ENCODE measurements around the gene CCDC174.

CCDC174 gene

GRCh38 chr3:14703791-14704190 is 52.2 kb downstream of the CCDC174 start:
- DNase-seq: no peak

GRCh38 chr3:14706096-14706495 is 54.5 kb downstream of the CCDC174 start:
- no peak for DNase-seq

DNA sequence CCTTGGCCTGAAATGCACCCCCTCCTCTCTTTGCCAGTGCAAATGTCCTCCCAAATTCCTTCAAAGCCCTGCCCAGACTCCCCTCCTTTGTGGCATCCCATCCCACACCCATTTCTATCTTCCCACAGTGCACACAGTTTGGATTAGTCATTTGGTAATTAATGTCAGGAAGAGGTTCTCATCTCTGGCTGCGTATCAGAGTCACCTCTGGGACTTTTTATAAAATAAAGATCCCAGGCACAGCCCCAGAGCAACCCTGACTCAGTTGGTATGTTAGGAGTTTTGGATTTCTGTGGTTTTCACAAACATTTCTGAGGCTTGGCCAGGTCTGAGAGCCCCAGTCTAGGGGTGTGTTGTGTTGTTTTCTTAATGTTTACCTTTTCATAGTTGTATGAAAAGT is 65.0 kb downstream of the CCDC174 start:
- DNase-seq: no peak

- DNase-seq: no peak
Observed at GRCh38 chr3:14717307-14717706, 65.7 kb downstream of the CCDC174 start.

DNA sequence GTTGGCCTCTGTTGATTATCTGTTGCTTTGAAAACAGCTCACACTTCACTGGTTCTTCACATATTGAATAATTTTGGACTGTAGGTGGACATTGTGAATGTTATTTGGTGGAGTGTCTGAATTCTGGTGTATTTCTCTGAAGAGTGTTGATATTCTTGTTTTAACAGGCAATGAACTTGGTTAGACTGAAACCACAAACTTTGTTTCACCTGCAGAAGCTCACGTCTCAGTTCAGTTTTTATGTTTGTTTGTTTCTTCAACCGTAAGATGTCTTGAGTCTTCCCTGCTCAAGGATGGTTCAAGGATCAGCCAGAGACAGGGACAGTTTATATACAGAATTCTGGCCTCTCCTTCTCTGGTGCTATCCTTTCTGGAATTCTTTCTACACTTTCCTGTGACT is 67.0 kb downstream of the CCDC174 start:
- DNase-seq: no peak

GRCh38 chr3:14719006-14719405 is 67.4 kb downstream of the CCDC174 start:
- no peak for DNase-seq

DNA sequence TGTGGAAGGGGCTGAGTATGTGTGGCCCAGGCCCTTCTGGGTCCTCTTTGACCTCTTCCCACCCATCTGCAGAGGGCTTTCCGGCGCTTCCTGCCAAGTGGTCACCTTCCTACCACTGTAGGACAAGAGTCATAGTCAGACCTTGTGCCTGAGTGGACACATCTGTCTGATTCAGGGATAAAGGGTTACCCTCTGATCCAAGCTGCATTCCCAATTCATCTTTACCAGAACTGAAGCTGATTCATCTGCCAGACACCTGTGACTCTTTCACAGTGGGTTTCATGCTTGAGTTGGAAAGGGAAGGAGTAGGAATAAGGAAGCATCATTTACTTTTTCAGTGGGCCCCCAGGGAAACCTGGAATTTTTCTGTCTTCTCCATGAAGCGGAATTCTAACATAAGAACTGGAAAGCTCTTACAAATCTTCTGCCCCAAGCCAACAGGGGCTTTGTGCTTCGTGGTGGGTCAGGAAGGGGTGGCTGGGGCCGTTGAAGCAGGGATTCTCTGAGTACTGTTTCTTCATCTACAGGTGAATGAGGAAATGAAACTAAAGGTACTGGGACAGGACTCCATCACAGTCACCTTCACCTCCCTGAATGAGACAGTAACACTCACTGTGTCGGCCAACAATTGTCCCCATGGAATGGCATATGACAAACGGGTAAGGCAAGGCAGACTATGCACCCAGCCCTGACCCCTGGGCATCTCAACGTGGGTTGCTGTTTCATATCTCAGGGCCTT is 69.7 kb downstream of the CCDC174 start:
- no peak for DNase-seq

Data from NCI-H187 treated with DMSO at 0.1 percent for 48 hours (cell line).